GM12892 (cell line): Measurements from ENCODE around the gene FBXW12.

Experiments used
- DNase-seq: peaks from one replicate; pipeline ENCODE4 v3.0.0; 2011; ENCODE audit not compliant: insufficient read length
- FAIRE-seq: peaks from 2 replicates; lab custom pipeline; 2011; peaks lifted over from hg19 to GRCh38; lab: Jason Lieb, UNC
- POLR2A ChIP-seq: IDR thresholded peaks from 2 replicates; pipeline ENCODE4 v1.6.1; 2011; ENCODE audit warnings: low read depth, low read length, control low read depth
- POLR2AphosphoS5 ChIP-seq: IDR thresholded peaks from 2 replicates; pipeline ENCODE4 v1.6.1; 2011; ENCODE audit warnings: low read depth, low read length, control low read depth
- TAF1 ChIP-seq: IDR thresholded peaks from 2 replicates; pipeline ENCODE4 v1.6.1; 2011; ENCODE audit warnings: low read depth, mild to moderate bottlenecking, control low read depth, low read length, borderline replicate concordance

Gene FBXW12

GRCh38 chr3:48428088-48428571 lies 56.1 kb downstream of the FBXW12 start:
- TF ChIP-seq POLR2AphosphoS5 (no peak), POLR2A (no peak), TAF1 (no peak)
- FAIRE-seq, result no peak
- DNase-seq, result no peak

GRCh38 chr3:48428572-48429316 lies 56.7 kb downstream of the FBXW12 start:
- DNase-seq (no peak), FAIRE-seq (peak; percentile 5)
- TF ChIP-seq TAF1, result no peak
- TF ChIP-seq POLR2AphosphoS5, result no peak
- no peak for TF ChIP-seq POLR2A

- peak; percentile 42 for FAIRE-seq
- DNase-seq, result peak; percentile 87
- TF ChIP-seq TAF1 (no peak), POLR2A (no peak), POLR2AphosphoS5 (no peak)
Measured at GRCh38 chr3:48429317-48429959, 57.4 kb downstream of the FBXW12 start.

- DNase-seq, result peak; percentile 31
- TF ChIP-seq POLR2AphosphoS5 (no peak), POLR2A (no peak), TAF1 (no peak)
- FAIRE-seq, result no peak
Measured at GRCh38 chr3:48429960-48430707, 58.1 kb downstream of the FBXW12 start, which contains the start of gene PLXNB1. PLXNB1 (minus strand) TSS chr3:48430086; CDS start chr3:48424611, 5,475 bp downstream.

GRCh38 chr3:48430708-48431101 lies 58.7 kb downstream of the FBXW12 start:
- no peak for TF ChIP-seq POLR2AphosphoS5
- no peak for TF ChIP-seq POLR2A
- TF ChIP-seq TAF1, result no peak
- FAIRE-seq, result no peak
- DNase-seq, result peak; percentile 18

GRCh38 chr3:48431224-48432029 lies 59.4 kb downstream of the FBXW12 start:
- FAIRE-seq, result no peak
- no peak for TF ChIP-seq TAF1
- no peak for TF ChIP-seq POLR2AphosphoS5
- no peak for TF ChIP-seq POLR2A
- peak; percentile 1 for DNase-seq

- DNase-seq (peak; percentile 23), FAIRE-seq (no peak)
- no peak for TF ChIP-seq TAF1
- TF ChIP-seq POLR2AphosphoS5, result no peak
- TF ChIP-seq POLR2A, result no peak
Measured at GRCh38 chr3:48432411-48433371, 60.7 kb downstream of the FBXW12 start.

- TF ChIP-seq TAF1 (no peak), POLR2A (no peak), POLR2AphosphoS5 (no peak)
- no peak for DNase-seq
- no peak for FAIRE-seq
Measured at GRCh38 chr3:48433472-48434118, 61.6 kb downstream of the FBXW12 start.

GRCh38 chr3:48434591-48435222 lies 62.7 kb downstream of the FBXW12 start:
- FAIRE-seq (no peak), DNase-seq (no peak)
- TF ChIP-seq TAF1 (no peak), POLR2AphosphoS5 (no peak), POLR2A (no peak)
